H1 (cell line): ENCODE measurements around the gene PARD6A. TPM values are rescaled to one million over a fixed set of nuclear protein-coding genes. Genes with fewer than 3 reads are reported as not detected.

Experiments
- BACH1 ChIP-seq: IDR thresholded peaks from 2 replicates; pipeline ENCODE4 v1.6.1; 2012; ENCODE audit warnings: low read length, improper control_type of control experiment
- BRCA1 ChIP-seq: IDR thresholded peaks from 2 replicates; pipeline ENCODE4 v1.6.1; 2012; ENCODE audit warnings: low read depth, low read length, improper control_type of control experiment
- CEBPB ChIP-seq: IDR thresholded peaks from 2 replicates; pipeline ENCODE4 v1.6.1; 2012; ENCODE audit warnings: low read depth, low read length
- CHD2 ChIP-seq: IDR thresholded peaks from 2 replicates; pipeline ENCODE4 v1.6.1; 2012; ENCODE audit warnings: low read length, improper control_type of control experiment
- TAF7 ChIP-seq: optimal IDR thresholded peaks from 2 replicates; pipeline ENCODE3; 2011; ENCODE audit warnings: low read depth, mild to moderate bottlenecking, inconsistent platforms, low read length, moderate library complexity, borderline replicate concordance
- polyA plus RNA-seq, 7 experiments: library from polyadenylated mRNA; depleted of rRNA in 3 of 7; stranded (reverse) in 5 of 7; unstranded in 2 of 7; fragments of >200 nt in 5 of 7; fragments of 200-250 nt in 2 of 7; gene quantifications; 1 replicate in 5 of 7; 2 replicates in 1 of 7; 4 replicates in 1 of 7; pipeline versions ENCODE4 v1.2.1 to v1.2.3, GENCODE V29; 2011 to 2013; ENCODE audit warnings: missing spikeins in 2 of 7, mixed read lengths in 2 of 7
- total RNA-seq: library from RNA; stranded (reverse); fragmentation: NEBNext Ultra II Directional; extraction: Animal tissue kit (Norgen Biotek cat#: 25700); gene quantifications from 2 replicates; pipeline ENCODE4 v1.2.1, GENCODE V29; 2021
- TF ChIP-seq, protein P1 (sequence below): IDR thresholded peaks from 2 replicates; pipeline ENCODE4 v1.6.1; 2011; ENCODE audit warnings: low read depth, mild to moderate bottlenecking, low read length; ENCODE audit not compliant: insufficient read depth

The PARD6A gene
- total and polyA plus RNA-seq, 2 of the 8 experiments (the other 6 are each of a cell fraction or from before 2014, with no cell fraction given), result 15.1 to 21.8 TPM

- TF ChIP-seq BACH1 (no peak), CEBPB (no peak), TAF7 (no peak), BRCA1 (no peak), CHD2 (no peak)
- TF ChIP-seq, protein P1, sequence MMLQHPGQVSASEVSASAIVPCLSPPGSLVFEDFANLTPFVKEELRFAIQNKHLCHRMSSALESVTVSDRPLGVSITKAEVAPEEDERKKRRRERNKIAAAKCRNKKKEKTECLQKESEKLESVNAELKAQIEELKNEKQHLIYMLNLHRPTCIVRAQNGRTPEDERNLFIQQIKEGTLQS, result no peak
Observed at GRCh38 chr16:67710607-67711006, 49.8 kb downstream of the PARD6A start (continued).

Other genes starting within 250 kb of the PARD6A start
- 3.1 and 3.5 TPM in 2 replicates for gene ZDHHC1, start 244.5 kb upstream of the PARD6A start, total RNA-seq
- 4.9 and 7.5 TPM in 2 replicates for gene ZDHHC1, start 244.5 kb upstream of the PARD6A start, polyA plus RNA-seq (2011; rRNA removed)
- 25.9 and 28.7 TPM in 2 replicates for gene HSD11B2, start 229.8 kb upstream of the PARD6A start, total RNA-seq
- gene HSD11B2, start 229.8 kb upstream of the PARD6A start, polyA plus RNA-seq (2011; rRNA removed), result 32.9 and 41.9 TPM in 2 replicates
- 47.3 and 54.1 TPM in 2 replicates for gene ATP6V0D1, start 179.8 kb upstream of the PARD6A start, total RNA-seq
- gene ATP6V0D1, start 179.8 kb upstream of the PARD6A start, polyA plus RNA-seq (2011; rRNA removed), result 129 and 134 TPM in 2 replicates
- gene AGRP, start 177.4 kb upstream of the PARD6A start, total RNA-seq, result not detected in 2 replicates
- not detected in 2 replicates for gene AGRP, start 177.4 kb upstream of the PARD6A start, polyA plus RNA-seq (2011; rRNA removed)
- gene RIPOR1, start 132.1 kb upstream of the PARD6A start, total RNA-seq, result 8.0 and 10.1 TPM in 2 replicates
- 2.7 and 4.4 TPM in 2 replicates for gene RIPOR1, start 132.1 kb upstream of the PARD6A start, polyA plus RNA-seq (2011; rRNA removed)
- 66.0 and 67.5 TPM in 2 replicates for gene CTCF, start 98.4 kb upstream of the PARD6A start, total RNA-seq
- 24.2 and 32.4 TPM in 2 replicates for gene CTCF, start 98.4 kb upstream of the PARD6A start, polyA plus RNA-seq (2011; rRNA removed)
- gene CARMIL2, start 15.8 kb upstream of the PARD6A start, total RNA-seq, result 34.5 and 36.7 TPM in 2 replicates
- 15.7 and 29.8 TPM in 2 replicates for gene CARMIL2, start 15.8 kb upstream of the PARD6A start, polyA plus RNA-seq (2011; rRNA removed)
- gene ACD, start 700 bp upstream of the PARD6A start, total RNA-seq, result 34.8 and 35.8 TPM in 2 replicates
- 58.0 and 81.7 TPM in 2 replicates for gene ACD, start 700 bp upstream of the PARD6A start, polyA plus RNA-seq (2011; rRNA removed)
- 9.6 and 12.9 TPM in 2 replicates for gene ENKD1, start 5.8 kb downstream of the PARD6A start, total RNA-seq
- 16.0 and 16.1 TPM in 2 replicates for gene ENKD1, start 5.8 kb downstream of the PARD6A start, polyA plus RNA-seq (2011; rRNA removed)
- gene C16orf86, start 5.9 kb downstream of the PARD6A start, total RNA-seq, result 2.0 and 2.3 TPM in 2 replicates
- gene C16orf86, start 5.9 kb downstream of the PARD6A start, polyA plus RNA-seq (2011; rRNA removed), result 1.4 and 2.4 TPM in 2 replicates
- gene GFOD2, start 58.4 kb downstream of the PARD6A start, total RNA-seq, result 33.2 and 35.4 TPM in 2 replicates
- gene GFOD2, start 58.4 kb downstream of the PARD6A start, polyA plus RNA-seq (2011; rRNA removed), result 21.4 and 24.5 TPM in 2 replicates
- 13.8 and 16.8 TPM in 2 replicates for gene RANBP10, start 145.6 kb downstream of the PARD6A start, total RNA-seq
- 14.2 and 16.3 TPM in 2 replicates for gene RANBP10, start 145.6 kb downstream of the PARD6A start, polyA plus RNA-seq (2011; rRNA removed)
- gene TSNAXIP1, start 145.9 kb downstream of the PARD6A start, total RNA-seq, result 0.37 and 1.3 TPM in 2 replicates
- gene TSNAXIP1, start 145.9 kb downstream of the PARD6A start, polyA plus RNA-seq (2011; rRNA removed), result 0.39 and 0.94 TPM in 2 replicates
- 54.8 and 56.4 TPM in 2 replicates for gene THAP11, start 181.4 kb downstream of the PARD6A start, total RNA-seq
- 50.8 and 61.7 TPM in 2 replicates for gene THAP11, start 181.4 kb downstream of the PARD6A start, polyA plus RNA-seq (2011; rRNA removed)
- gene NUTF2, start 186.0 kb downstream of the PARD6A start, total RNA-seq, result 219 and 229 TPM in 2 replicates
- 377 and 382 TPM in 2 replicates for gene NUTF2, start 186.0 kb downstream of the PARD6A start, polyA plus RNA-seq (2011; rRNA removed)
- gene CENPT, start 186.7 kb downstream of the PARD6A start, total RNA-seq, result 42.2 and 42.4 TPM in 2 replicates
- gene CENPT, start 186.7 kb downstream of the PARD6A start, polyA plus RNA-seq (2011; rRNA removed), result 53.4 and 82.7 TPM in 2 replicates
- gene EDC4, start 212.1 kb downstream of the PARD6A start, total RNA-seq, result 72.7 and 73.4 TPM in 2 replicates
- 58.5 and 84.4 TPM in 2 replicates for gene EDC4, start 212.1 kb downstream of the PARD6A start, polyA plus RNA-seq (2011; rRNA removed)
- 4.1 and 4.9 TPM in 2 replicates for gene NRN1L, start 223.9 kb downstream of the PARD6A start, total RNA-seq
- gene NRN1L, start 223.9 kb downstream of the PARD6A start, polyA plus RNA-seq (2011; rRNA removed), result 35.2 and 49.3 TPM in 2 replicates
- 24.8 and 25.4 TPM in 2 replicates for gene PSKH1, start 232.3 kb downstream of the PARD6A start, total RNA-seq
- 51.0 and 55.8 TPM in 2 replicates for gene PSKH1, start 232.3 kb downstream of the PARD6A start, polyA plus RNA-seq (2011; rRNA removed)